HL-60 (cell line): ENCODE results near the gene ZSWIM6.

Experiments used
- DNase-seq, 2 experiments: peaks; one replicate each; pipeline ENCODE4 v3.0.0-alpha.2; 2010 to 2020; ENCODE audit warnings: low read depth in 1 of 2, low spot score in 1 of 2
- H3K27ac ChIP-seq: fragments of 250-450 bp; sonication (Bioruptor Pico); replicated peaks from 2 replicates; pipeline ENCODE4 v1.5.1; 2020; ENCODE audit warnings: mild to moderate bottlenecking, moderate library complexity
- H3K27me3 ChIP-seq: fragments of 250-450 bp; sonication (Bioruptor Pico); 2 replicates; pipeline ENCODE4 v1.5.1; 2021; ENCODE audit warnings: mild to moderate bottlenecking, moderate library complexity; ENCODE audit not compliant: insufficient read depth, poor library complexity, severe bottlenecking
- H3K4me3 ChIP-seq: replicated peaks from 2 replicates; pipeline ENCODE4 v1.5.1; 2011; ENCODE audit warnings: mild to moderate bottlenecking, control low read depth, low read length; ENCODE audit not compliant: insufficient read depth
- CTCF ChIP-seq: IDR thresholded peaks from one replicate; pipeline ENCODE4 v1.5.1; 2011; ENCODE audit warnings: low read length, control low read depth, inconsistent platforms; ENCODE audit not compliant: insufficient read depth
- GABPA ChIP-seq: IDR thresholded peaks from 2 replicates; pipeline ENCODE4 v1.6.1; 2012; ENCODE audit warnings: low read depth
- POLR2AphosphoS5 ChIP-seq: IDR thresholded peaks from 2 replicates; pipeline ENCODE4 v1.6.1; 2012; ENCODE audit warnings: low read depth
- SPI1 ChIP-seq: IDR thresholded peaks from 2 replicates; pipeline ENCODE4 v1.6.1; 2012; ENCODE audit warnings: low read depth, mild to moderate bottlenecking, borderline replicate concordance
- TF ChIP-seq, protein P1 (sequence below): IDR thresholded peaks from 2 replicates; pipeline ENCODE4 v1.6.1; 2012; ENCODE audit warnings: low read depth; ENCODE audit not compliant: insufficient replicate concordance

The ZSWIM6 gene

GRCh38 chr5:61399679-61400078 is 67.6 kb downstream of the ZSWIM6 start:
- DNase-seq, result no peak
- Histone ChIP-seq H3K27me3 (no peaks in the 10 kb centered on the region), H3K27ac (no peak overlapping the region), H3K4me3 (no peak overlapping the region)
- TF ChIP-seq CTCF (no peak), GABPA (no peak), POLR2AphosphoS5 (no peak), SPI1 (no peak)
- TF ChIP-seq, protein P1, sequence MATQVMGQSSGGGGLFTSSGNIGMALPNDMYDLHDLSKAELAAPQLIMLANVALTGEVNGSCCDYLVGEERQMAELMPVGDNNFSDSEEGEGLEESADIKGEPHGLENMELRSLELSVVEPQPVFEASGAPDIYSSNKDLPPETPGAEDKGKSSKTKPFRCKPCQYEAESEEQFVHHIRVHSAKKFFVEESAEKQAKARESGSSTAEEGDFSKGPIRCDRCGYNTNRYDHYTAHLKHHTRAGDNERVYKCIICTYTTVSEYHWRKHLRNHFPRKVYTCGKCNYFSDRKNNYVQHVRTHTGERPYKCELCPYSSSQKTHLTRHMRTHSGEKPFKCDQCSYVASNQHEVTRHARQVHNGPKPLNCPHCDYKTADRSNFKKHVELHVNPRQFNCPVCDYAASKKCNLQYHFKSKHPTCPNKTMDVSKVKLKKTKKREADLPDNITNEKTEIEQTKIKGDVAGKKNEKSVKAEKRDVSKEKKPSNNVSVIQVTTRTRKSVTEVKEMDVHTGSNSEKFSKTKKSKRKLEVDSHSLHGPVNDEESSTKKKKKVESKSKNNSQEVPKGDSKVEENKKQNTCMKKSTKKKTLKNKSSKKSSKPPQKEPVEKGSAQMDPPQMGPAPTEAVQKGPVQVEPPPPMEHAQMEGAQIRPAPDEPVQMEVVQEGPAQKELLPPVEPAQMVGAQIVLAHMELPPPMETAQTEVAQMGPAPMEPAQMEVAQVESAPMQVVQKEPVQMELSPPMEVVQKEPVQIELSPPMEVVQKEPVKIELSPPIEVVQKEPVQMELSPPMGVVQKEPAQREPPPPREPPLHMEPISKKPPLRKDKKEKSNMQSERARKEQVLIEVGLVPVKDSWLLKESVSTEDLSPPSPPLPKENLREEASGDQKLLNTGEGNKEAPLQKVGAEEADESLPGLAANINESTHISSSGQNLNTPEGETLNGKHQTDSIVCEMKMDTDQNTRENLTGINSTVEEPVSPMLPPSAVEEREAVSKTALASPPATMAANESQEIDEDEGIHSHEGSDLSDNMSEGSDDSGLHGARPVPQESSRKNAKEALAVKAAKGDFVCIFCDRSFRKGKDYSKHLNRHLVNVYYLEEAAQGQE, result no peak

- H3K4me3 ChIP-seq, result no peak overlapping the region
- no peaks in the 10 kb centered on the region for H3K27me3 ChIP-seq
- TF ChIP-seq, protein P1, result no peak
- TF ChIP-seq CTCF, result no peak
- no peak for DNase-seq
- H3K27ac ChIP-seq, result no peak overlapping the region
These were observed 69.7 kb downstream of the ZSWIM6 start for GRCh38 chr5:61401726-61402125.

GRCh38 chr5:61402244-61402823 is 70.3 kb downstream of the ZSWIM6 start:
- no peak for DNase-seq
- Histone ChIP-seq H3K4me3 (no peak overlapping the region), H3K27ac (no peak overlapping the region), H3K27me3 (no peaks in the 10 kb centered on the region)
- TF ChIP-seq GABPA, result no peak
- TF ChIP-seq CTCF, result no peak
- TF ChIP-seq SPI1, result no peak
- TF ChIP-seq POLR2AphosphoS5, result no peak
- TF ChIP-seq, protein P1, result no peak
